ENCODE measurements around the gene KLHL15.

DNA sequence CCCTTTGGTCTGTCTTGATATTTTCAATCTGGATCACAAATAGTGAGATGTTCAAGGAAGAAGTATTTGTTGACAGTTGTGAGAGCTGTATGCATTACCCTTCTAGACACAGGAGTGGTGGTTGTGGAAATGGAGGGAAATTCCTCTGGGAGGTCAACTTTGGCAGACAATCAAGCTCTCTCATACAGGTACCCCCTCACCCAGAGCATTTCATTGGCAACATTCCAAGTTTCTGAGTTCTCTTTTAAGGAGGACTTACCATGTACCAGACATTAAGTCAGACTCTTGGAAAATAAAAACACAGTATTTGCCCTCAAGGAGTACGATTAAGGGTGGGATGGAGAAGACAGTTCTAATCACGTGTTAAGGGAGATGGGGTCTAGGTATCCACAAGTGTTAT, 45.3 kb downstream of the KLHL15 start:
- TF ChIP-seq, protein P1, sequence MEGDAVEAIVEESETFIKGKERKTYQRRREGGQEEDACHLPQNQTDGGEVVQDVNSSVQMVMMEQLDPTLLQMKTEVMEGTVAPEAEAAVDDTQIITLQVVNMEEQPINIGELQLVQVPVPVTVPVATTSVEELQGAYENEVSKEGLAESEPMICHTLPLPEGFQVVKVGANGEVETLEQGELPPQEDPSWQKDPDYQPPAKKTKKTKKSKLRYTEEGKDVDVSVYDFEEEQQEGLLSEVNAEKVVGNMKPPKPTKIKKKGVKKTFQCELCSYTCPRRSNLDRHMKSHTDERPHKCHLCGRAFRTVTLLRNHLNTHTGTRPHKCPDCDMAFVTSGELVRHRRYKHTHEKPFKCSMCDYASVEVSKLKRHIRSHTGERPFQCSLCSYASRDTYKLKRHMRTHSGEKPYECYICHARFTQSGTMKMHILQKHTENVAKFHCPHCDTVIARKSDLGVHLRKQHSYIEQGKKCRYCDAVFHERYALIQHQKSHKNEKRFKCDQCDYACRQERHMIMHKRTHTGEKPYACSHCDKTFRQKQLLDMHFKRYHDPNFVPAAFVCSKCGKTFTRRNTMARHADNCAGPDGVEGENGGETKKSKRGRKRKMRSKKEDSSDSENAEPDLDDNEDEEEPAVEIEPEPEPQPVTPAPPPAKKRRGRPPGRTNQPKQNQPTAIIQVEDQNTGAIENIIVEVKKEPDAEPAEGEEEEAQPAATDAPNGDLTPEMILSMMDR (IDR thresholded peaks at IDR 0.05) = no peak
- no peak for TF ChIP-seq EP300 (IDR thresholded peaks at IDR 0.05)
- no peak for TF ChIP-seq POLR2AphosphoS5 (IDR thresholded peaks at IDR 0.05)
- TF ChIP-seq POLR2A (IDR thresholded peaks at IDR 0.05; ENCODE audit: low read depth) = no peak

Data from esophagus muscularis mucosa (tissue), 4 donors.